ENCODE results near the gene AGBL4.

GRCh38 chr1:49331066-49331852, 692.5 kb downstream of the AGBL4 start:
- no peak for TF ChIP-seq CTCF (optimal IDR thresholded peaks at IDR 0.05 in 1 of 3, IDR thresholded peaks at IDR 0.05 in 1 of 3, conservative IDR thresholded peaks at IDR 0.05 in 1 of 3; ENCODE audit: extremely low read depth in 1 of 3, insufficient read depth in 2 of 3, low read length in 3 of 3)
- no peak for TF ChIP-seq EZH2 (IDR thresholded peaks at IDR 0.05; ENCODE audit: low read length)

Measured in keratinocyte (primary cell).